ENCODE data around the gene ABTB2. TPM values are rescaled to one million over a fixed set of nuclear protein-coding genes. Genes with fewer than 3 reads are reported as not detected.

Gene ABTB2
- total and polyA plus RNA-seq, 10 of the 15 experiments (the other 5 are each of a cell fraction or from before 2014, with no cell fraction given) = 0.13 to 2.1 (median 0.72) TPM

DNA sequence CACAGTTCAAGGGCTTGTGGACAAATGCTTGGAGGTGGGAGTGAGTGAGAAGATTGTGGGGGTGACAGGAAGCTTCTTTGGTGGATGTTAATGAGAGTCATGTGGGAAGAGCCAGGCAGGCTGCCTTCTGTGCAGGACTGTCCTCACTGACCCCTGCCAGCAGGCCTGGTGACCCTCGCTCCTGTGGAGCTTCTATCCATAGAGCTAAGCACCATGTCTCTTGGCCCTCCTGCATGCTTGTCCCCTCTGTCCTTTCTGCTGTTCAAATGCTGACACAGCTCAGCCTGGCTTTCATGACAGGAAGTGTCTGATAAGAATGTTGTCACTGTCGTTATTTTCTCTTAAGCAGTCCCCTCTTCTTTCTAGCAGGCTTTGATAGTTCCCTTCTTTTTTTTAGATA lies 214.8 kb downstream of the ABTB2 start:
- TF ChIP-seq, protein P1, sequence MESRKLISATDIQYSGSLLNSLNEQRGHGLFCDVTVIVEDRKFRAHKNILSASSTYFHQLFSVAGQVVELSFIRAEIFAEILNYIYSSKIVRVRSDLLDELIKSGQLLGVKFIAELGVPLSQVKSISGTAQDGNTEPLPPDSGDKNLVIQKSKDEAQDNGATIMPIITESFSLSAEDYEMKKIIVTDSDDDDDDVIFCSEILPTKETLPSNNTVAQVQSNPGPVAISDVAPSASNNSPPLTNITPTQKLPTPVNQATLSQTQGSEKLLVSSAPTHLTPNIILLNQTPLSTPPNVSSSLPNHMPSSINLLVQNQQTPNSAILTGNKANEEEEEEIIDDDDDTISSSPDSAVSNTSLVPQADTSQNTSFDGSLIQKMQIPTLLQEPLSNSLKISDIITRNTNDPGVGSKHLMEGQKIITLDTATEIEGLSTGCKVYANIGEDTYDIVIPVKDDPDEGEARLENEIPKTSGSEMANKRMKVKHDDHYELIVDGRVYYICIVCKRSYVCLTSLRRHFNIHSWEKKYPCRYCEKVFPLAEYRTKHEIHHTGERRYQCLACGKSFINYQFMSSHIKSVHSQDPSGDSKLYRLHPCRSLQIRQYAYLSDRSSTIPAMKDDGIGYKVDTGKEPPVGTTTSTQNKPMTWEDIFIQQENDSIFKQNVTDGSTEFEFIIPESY (IDR thresholded peaks at IDR 0.05) = no peak
- TF ChIP-seq PML (IDR thresholded peaks at IDR 0.05; ENCODE audit: low read length) (no peak), ZSCAN29 (IDR thresholded peaks at IDR 0.05) (no peak), SREBF2 (IDR thresholded peaks at IDR 0.05; ENCODE audit: low read length) (no peak), RB1 (IDR thresholded peaks at IDR 0.05; ENCODE audit: borderline replicate concordance) (no peak), MXI1 (IDR thresholded peaks at IDR 0.05; ENCODE audit: low read depth, low read length) (no peak), BRCA1 (IDR thresholded peaks at IDR 0.05; ENCODE audit: low read depth, low read length) (no peak), HDAC2 (IDR thresholded peaks at IDR 0.05) (no peak), ZNF217 (IDR thresholded peaks at IDR 0.05) (no peak), SUPT20H (IDR thresholded peaks at IDR 0.05; ENCODE audit: borderline replicate concordance, control insufficient read depth, low read depth, low read length) (no peak), POLR2AphosphoS5 (IDR thresholded peaks at IDR 0.05; ENCODE audit: low read length) (no peak), ZNF24 (IDR thresholded peaks at IDR 0.05) (no peak)
- TF ChIP-seq, protein P2, sequence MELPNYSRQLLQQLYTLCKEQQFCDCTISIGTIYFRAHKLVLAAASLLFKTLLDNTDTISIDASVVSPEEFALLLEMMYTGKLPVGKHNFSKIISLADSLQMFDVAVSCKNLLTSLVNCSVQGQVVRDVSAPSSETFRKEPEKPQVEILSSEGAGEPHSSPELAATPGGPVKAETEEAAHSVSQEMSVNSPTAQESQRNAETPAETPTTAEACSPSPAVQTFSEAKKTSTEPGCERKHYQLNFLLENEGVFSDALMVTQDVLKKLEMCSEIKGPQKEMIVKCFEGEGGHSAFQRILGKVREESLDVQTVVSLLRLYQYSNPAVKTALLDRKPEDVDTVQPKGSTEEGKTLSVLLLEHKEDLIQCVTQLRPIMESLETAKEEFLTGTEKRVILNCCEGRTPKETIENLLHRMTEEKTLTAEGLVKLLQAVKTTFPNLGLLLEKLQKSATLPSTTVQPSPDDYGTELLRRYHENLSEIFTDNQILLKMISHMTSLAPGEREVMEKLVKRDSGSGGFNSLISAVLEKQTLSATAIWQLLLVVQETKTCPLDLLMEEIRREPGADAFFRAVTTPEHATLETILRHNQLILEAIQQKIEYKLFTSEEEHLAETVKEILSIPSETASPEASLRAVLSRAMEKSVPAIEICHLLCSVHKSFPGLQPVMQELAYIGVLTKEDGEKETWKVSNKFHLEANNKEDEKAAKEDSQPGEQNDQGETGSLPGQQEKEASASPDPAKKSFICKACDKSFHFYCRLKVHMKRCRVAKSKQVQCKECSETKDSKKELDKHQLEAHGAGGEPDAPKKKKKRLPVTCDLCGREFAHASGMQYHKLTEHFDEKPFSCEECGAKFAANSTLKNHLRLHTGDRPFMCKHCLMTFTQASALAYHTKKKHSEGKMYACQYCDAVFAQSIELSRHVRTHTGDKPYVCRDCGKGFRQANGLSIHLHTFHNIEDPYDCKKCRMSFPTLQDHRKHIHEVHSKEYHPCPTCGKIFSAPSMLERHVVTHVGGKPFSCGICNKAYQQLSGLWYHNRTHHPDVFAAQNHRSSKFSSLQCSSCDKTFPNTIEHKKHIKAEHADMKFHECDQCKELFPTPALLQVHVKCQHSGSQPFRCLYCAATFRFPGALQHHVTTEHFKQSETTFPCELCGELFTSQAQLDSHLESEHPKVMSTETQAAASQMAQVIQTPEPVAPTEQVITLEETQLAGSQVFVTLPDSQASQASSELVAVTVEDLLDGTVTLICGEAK (IDR thresholded peaks at IDR 0.05; ENCODE audit: borderline replicate concordance) = no peak
- TF ChIP-seq, protein P3, sequence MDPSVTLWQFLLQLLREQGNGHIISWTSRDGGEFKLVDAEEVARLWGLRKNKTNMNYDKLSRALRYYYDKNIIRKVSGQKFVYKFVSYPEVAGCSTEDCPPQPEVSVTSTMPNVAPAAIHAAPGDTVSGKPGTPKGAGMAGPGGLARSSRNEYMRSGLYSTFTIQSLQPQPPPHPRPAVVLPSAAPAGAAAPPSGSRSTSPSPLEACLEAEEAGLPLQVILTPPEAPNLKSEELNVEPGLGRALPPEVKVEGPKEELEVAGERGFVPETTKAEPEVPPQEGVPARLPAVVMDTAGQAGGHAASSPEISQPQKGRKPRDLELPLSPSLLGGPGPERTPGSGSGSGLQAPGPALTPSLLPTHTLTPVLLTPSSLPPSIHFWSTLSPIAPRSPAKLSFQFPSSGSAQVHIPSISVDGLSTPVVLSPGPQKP (IDR thresholded peaks at IDR 0.05; ENCODE audit: low read depth, low read length) = no peak
- TF ChIP-seq, protein P4, sequence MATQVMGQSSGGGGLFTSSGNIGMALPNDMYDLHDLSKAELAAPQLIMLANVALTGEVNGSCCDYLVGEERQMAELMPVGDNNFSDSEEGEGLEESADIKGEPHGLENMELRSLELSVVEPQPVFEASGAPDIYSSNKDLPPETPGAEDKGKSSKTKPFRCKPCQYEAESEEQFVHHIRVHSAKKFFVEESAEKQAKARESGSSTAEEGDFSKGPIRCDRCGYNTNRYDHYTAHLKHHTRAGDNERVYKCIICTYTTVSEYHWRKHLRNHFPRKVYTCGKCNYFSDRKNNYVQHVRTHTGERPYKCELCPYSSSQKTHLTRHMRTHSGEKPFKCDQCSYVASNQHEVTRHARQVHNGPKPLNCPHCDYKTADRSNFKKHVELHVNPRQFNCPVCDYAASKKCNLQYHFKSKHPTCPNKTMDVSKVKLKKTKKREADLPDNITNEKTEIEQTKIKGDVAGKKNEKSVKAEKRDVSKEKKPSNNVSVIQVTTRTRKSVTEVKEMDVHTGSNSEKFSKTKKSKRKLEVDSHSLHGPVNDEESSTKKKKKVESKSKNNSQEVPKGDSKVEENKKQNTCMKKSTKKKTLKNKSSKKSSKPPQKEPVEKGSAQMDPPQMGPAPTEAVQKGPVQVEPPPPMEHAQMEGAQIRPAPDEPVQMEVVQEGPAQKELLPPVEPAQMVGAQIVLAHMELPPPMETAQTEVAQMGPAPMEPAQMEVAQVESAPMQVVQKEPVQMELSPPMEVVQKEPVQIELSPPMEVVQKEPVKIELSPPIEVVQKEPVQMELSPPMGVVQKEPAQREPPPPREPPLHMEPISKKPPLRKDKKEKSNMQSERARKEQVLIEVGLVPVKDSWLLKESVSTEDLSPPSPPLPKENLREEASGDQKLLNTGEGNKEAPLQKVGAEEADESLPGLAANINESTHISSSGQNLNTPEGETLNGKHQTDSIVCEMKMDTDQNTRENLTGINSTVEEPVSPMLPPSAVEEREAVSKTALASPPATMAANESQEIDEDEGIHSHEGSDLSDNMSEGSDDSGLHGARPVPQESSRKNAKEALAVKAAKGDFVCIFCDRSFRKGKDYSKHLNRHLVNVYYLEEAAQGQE (IDR thresholded peaks at IDR 0.05; ENCODE audit: low read depth, low read length) = no peak
- Histone ChIP-seq H4K20me1 (ENCODE audit: control insufficient read depth, insufficient read depth) (no peaks in the 10 kb centered on the region), H3K4me3 (no peak overlapping the region), H3K79me2 (ENCODE audit: control insufficient read depth, insufficient read depth, low read length) (no peaks in the 10 kb centered on the region; the same call in 1 of the 2 replicates), H3K9me3 (replicated peaks; ENCODE audit: control insufficient read depth, insufficient read depth, low read length) (no peaks in the 10 kb centered on the region), H3K36me3 (ENCODE audit: control insufficient read depth in 2 of 2, insufficient read depth in 2 of 2, low read length in 1 of 2) (peaks cover 45 to 72% of the 10 kb centered on the region in 2 experiments), H3K9ac (ENCODE audit: control insufficient read depth, insufficient read depth, low read length) (no peak overlapping the region), H3K27ac (ENCODE audit: control insufficient read depth, insufficient read depth) (no peak overlapping the region), H2AFZ (ENCODE audit: control insufficient read depth, low read depth, low read length) (no peak overlapping the region), H3K27me3 (replicated peaks in 1 of 2; ENCODE audit: control insufficient read depth in 2 of 2, insufficient read depth in 2 of 2, low read length in 1 of 2) (no peaks in the 10 kb centered on the region), H3K4me2 (ENCODE audit: control insufficient read depth, insufficient read depth) (no peak overlapping the region), H3K4me1 (ENCODE audit: control insufficient read depth, insufficient read depth, low read length) (peaks cover 33% of the 10 kb centered on the region)
- no peak for ATAC-seq
- DNase-seq (ENCODE audit: low read depth, low spot score) = no peak
- WGBS (ENCODE audit: insufficient coverage, insufficient replicate concordance, low lambda C conversion rate, missing lambda C conversion rate) = 97% methylated on average over 2 of the region's 2 CpGs
- CTCF ChIA-PET = no interaction called here
- SMC1A ChIA-PET (ENCODE audit: uncharacterized antibody, unreplicated experiment) = interaction anchor here (1.0 to 2.4 kb wide), 3 partner anchors 8 to 37 kb away, joined by 3 to 7 read pairs (median 4); partner anchors contain the start of gene NAT10
- in situ Hi-C loops (cut with MboI) (no loop called here), intact Hi-C loops (cut with micrococcal nuclease; ENCODE audit: unreplicated experiment) (no loop called here)
- no TSS peak for BruUV-seq (replicated peaks)
- no peak for FAIRE-seq
- POLR2A ChIA-PET = no interaction called here
- RAD21 ChIA-PET (ENCODE audit: unreplicated experiment) = no interaction called here
